ENCODE results near the gene KCNH4.

Gene KCNH4

GRCh38 chr17:42118545-42118944 lies 62.4 kb downstream of the KCNH4 start:
- ATAC-seq (ENCODE audit: low read depth) (no peak), DNase-seq (ENCODE audit: low spot score) (no peak)
- Histone ChIP-seq H3K36me3 (ENCODE audit: low read depth) (peaks cover 40% of the 10 kb centered on the region), H3K9me3 (ENCODE audit: severe bottlenecking) (no peaks in the 10 kb centered on the region), H3K27me3 (ENCODE audit: insufficient read depth, poor library complexity, severe bottlenecking) (no peaks in the 10 kb centered on the region), H3K4me3 (ENCODE audit: severe bottlenecking) (no peak overlapping the region), H3K4me1 (ENCODE audit: insufficient read depth, poor library complexity, severe bottlenecking) (peaks cover 7% of the 10 kb centered on the region), H3K27ac (ENCODE audit: poor library complexity, severe bottlenecking) (no peak overlapping the region)
- TF ChIP-seq CTCF (IDR thresholded peaks at IDR 0.05; ENCODE audit: poor library complexity, severe bottlenecking), result peak; percentile 43

- ATAC-seq (ENCODE audit: low read depth), result no peak
Observed at GRCh38 chr17:42118126-42118510, 62.8 kb downstream of the KCNH4 start.

GRCh38 chr17:42117397-42118125 lies 63.4 kb downstream of the KCNH4 start:
- ATAC-seq (ENCODE audit: low read depth), result no peak
- Histone ChIP-seq H3K36me3 (ENCODE audit: low read depth) (peaks cover 45% of the 10 kb centered on the region), H3K27me3 (ENCODE audit: insufficient read depth, poor library complexity, severe bottlenecking) (no peaks in the 10 kb centered on the region), H3K4me1 (ENCODE audit: insufficient read depth, poor library complexity, severe bottlenecking) (peaks cover 7% of the 10 kb centered on the region), H3K9me3 (ENCODE audit: severe bottlenecking) (no peaks in the 10 kb centered on the region), H3K27ac (ENCODE audit: poor library complexity, severe bottlenecking) (no peak overlapping the region), H3K4me3 (ENCODE audit: severe bottlenecking) (no peak overlapping the region)
- DNase-seq (ENCODE audit: low spot score), result no peak
- no peak for TF ChIP-seq CTCF (IDR thresholded peaks at IDR 0.05; ENCODE audit: poor library complexity, severe bottlenecking)

More at GRCh38 chr17:42118126-42118510, 62.8 kb downstream of the KCNH4 start:
- TF ChIP-seq CTCF (IDR thresholded peaks at IDR 0.05; ENCODE audit: poor library complexity, severe bottlenecking), result no peak
- Histone ChIP-seq H3K4me1 (ENCODE audit: insufficient read depth, poor library complexity, severe bottlenecking) (peaks cover 7% of the 10 kb centered on the region), H3K36me3 (ENCODE audit: low read depth) (peaks cover 45% of the 10 kb centered on the region), H3K9me3 (ENCODE audit: severe bottlenecking) (no peaks in the 10 kb centered on the region), H3K4me3 (ENCODE audit: severe bottlenecking) (no peak overlapping the region), H3K27me3 (ENCODE audit: insufficient read depth, poor library complexity, severe bottlenecking) (no peaks in the 10 kb centered on the region), H3K27ac (ENCODE audit: poor library complexity, severe bottlenecking) (no peak overlapping the region)
- DNase-seq (ENCODE audit: low spot score), result no peak

GRCh38 chr17:42116705-42117396 lies 64.1 kb downstream of the KCNH4 start:
- Histone ChIP-seq H3K27me3 (ENCODE audit: insufficient read depth, poor library complexity, severe bottlenecking) (no peaks in the 10 kb centered on the region), H3K4me3 (ENCODE audit: severe bottlenecking) (no peak overlapping the region), H3K4me1 (ENCODE audit: insufficient read depth, poor library complexity, severe bottlenecking) (peaks cover 7% of the 10 kb centered on the region), H3K9me3 (ENCODE audit: severe bottlenecking) (no peaks in the 10 kb centered on the region), H3K27ac (ENCODE audit: poor library complexity, severe bottlenecking) (no peak overlapping the region), H3K36me3 (ENCODE audit: low read depth) (peaks cover 45% of the 10 kb centered on the region)
- TF ChIP-seq CTCF (IDR thresholded peaks at IDR 0.05; ENCODE audit: poor library complexity, severe bottlenecking), result peak; percentile 83
- DNase-seq (ENCODE audit: low spot score), result no peak
- peak; percentile 18; the same call in 1 of the 3 replicates for ATAC-seq (ENCODE audit: low read depth)

- no peak for TF ChIP-seq CTCF (IDR thresholded peaks at IDR 0.05; ENCODE audit: poor library complexity, severe bottlenecking)
Observed at GRCh38 chr17:42114118-42114517, 66.8 kb downstream of the KCNH4 start.

More at GRCh38 chr17:42114118-42114517, 66.8 kb downstream of the KCNH4 start:
- ATAC-seq (ENCODE audit: low read depth) (no peak), DNase-seq (ENCODE audit: low spot score) (no peak)
- Histone ChIP-seq H3K36me3 (ENCODE audit: low read depth) (peaks cover 43% of the 10 kb centered on the region), H3K27ac (ENCODE audit: poor library complexity, severe bottlenecking) (no peak overlapping the region), H3K4me1 (ENCODE audit: insufficient read depth, poor library complexity, severe bottlenecking) (no peaks in the 10 kb centered on the region), H3K4me3 (ENCODE audit: severe bottlenecking) (no peak overlapping the region), H3K27me3 (ENCODE audit: insufficient read depth, poor library complexity, severe bottlenecking) (no peaks in the 10 kb centered on the region), H3K9me3 (ENCODE audit: severe bottlenecking) (no peaks in the 10 kb centered on the region)
